ENCODE measurements around the gene ULK4.

The ULK4 gene

DNA sequence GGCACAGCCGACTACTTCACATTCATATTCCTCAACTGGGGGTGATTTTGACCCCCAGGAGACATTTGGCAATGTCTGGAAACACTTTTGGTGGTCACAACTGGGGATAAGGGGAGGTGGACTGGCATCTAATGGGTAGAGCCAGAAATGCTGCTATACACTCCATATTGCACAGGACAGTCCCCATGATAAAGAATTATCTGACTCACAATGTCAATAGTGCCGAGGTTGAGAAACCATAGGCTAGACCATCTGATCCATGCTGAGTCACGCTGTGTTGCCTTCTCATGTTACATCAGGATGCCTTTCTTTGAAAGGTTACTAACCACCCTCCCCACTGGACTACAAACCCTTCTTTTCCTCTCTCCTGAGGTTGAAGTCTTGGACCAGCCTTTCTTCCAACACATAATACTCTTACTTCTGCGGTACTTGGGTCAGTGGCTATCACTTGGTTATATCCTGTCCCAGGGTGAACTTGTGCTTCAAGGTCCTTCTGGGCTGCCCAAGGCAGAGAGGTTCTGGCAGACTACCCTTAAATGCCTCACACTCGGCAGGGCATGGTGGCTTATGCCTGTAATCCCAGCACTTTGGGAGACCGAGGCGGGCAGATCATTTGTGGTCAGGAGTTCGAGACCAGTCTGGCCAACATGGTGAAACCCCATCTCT, 693.8 kb downstream of the ULK4 start:
- TF ChIP-seq, protein P1, sequence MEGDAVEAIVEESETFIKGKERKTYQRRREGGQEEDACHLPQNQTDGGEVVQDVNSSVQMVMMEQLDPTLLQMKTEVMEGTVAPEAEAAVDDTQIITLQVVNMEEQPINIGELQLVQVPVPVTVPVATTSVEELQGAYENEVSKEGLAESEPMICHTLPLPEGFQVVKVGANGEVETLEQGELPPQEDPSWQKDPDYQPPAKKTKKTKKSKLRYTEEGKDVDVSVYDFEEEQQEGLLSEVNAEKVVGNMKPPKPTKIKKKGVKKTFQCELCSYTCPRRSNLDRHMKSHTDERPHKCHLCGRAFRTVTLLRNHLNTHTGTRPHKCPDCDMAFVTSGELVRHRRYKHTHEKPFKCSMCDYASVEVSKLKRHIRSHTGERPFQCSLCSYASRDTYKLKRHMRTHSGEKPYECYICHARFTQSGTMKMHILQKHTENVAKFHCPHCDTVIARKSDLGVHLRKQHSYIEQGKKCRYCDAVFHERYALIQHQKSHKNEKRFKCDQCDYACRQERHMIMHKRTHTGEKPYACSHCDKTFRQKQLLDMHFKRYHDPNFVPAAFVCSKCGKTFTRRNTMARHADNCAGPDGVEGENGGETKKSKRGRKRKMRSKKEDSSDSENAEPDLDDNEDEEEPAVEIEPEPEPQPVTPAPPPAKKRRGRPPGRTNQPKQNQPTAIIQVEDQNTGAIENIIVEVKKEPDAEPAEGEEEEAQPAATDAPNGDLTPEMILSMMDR (IDR thresholded peaks at IDR 0.05) = no peak

DNA sequence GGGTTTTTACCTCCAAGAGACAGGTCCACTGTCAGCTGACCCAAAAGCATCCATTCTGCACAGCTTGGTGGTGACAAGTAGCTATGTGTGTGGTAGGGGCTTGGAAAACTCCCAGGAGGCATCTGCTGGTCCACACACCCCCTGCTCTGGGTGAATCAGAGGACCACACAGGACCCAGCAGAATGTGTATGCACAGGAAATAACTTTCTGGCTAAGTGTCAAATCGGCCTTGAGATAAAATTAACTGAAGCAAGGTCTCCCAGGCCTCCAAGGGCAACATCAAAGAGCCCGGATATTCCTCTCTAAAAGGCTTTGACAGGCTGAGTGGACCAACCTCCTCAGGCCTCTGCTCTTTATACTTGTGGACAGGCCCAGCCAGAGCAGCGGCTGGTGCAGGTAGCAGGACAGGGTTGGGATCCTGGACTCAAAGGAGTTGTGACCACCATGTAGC, 696.1 kb downstream of the ULK4 start:
- TF ChIP-seq, protein P1 (IDR thresholded peaks at IDR 0.05) = no peak

DNA sequence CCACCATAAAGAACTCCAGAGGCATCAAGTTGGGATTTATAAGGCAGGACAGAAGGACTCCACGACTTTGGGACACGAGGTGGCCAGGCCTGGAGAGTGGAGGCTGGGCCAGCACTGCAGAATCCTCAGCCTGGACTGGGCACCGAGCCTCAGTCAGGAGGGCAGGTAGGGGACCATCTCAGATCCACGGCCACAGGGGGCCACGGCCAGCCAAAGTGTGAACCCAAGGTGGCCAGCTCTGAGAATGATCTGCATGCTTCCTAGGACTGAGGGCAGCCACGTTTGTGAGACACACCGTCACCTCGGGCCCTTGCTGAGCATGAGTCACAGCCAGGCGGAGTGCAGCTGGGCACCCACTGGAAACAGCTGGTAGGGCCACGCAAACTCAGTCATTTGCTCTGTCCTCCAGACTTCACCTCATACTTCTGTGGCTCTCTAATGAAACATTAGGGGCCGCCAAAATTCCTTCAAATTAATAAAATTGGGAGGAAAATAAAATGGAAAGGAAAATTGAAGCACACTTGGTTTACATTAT, 696.8 kb downstream of the ULK4 start:
- TF ChIP-seq, protein P1 (IDR thresholded peaks at IDR 0.05) = no peak

DNA sequence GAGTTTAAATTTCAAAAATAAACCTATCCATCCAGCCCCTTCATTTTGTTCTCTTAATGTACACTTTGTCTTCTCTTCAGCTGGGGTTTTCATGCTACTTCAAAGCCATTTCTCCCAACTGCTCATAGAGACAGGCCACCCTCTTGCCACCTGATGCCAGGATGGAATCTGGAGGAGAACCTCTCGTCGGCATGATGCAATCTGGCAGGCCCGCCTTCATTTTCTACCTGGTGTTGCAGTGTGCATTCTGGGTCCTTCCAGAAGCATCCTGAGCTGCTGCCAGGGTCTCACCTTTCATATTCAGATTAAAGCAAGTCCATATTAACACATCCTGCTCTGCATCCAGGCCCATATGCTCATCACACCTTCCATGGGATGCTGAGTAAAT, 701.8 kb downstream of the ULK4 start:
- TF ChIP-seq, protein P1 (IDR thresholded peaks at IDR 0.05) = no peak

DNA sequence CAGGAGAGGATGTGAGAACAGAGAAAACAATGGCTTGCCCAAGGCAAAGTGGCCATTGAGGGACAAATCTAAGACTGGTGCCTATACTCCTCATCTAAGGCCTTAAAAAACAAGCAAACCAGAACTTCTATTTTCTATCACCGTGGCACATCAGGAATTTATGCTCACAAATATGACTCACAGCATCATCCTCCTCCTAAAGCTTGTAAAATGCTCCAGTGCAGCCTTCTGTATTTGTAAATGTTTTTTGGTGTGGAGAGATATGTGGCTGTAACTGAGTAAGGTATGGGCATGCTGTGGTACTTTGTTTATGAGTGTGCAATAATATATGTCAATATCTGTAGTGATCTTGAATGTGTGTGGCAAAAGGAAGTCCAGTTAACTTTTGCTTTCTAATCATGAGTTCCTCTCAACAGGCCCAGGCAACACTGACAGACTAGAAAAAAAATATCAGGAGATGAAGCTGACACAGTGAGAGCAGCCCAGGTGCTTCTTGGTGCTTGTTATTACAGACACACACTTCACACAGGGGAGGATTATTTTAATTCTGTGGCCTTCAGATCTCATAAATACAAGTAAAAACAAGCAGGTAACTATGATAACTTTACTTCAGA, 702.3 kb downstream of the ULK4 start:
- TF ChIP-seq, protein P1 (IDR thresholded peaks at IDR 0.05) = no peak

DNA sequence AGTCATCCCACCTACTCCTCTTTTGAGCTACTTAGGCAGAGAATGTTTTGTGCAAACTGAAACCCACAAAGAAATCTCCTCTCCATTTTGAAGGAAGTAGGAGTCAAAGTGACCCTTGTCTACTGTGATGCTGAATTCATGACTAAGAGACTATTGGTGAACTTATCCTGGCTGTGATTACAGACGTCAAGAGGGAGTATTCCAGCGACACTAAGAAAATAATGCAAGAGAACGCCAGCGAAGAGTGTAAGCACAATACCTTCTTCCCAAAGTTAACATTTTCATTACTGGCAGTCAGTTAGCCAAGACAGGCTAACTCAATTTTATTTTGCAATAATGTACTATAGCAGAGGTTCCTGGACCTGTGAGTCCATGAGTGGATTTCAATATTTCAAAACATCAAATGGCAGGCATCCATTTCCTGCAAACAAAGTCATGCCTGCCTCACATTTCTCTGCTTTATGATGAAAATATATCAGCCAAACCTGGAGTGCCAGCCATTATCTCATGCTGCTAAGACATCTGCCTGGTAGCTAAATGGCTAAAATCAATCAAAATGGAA, 703.6 kb downstream of the ULK4 start:
- TF ChIP-seq, protein P1 (IDR thresholded peaks at IDR 0.05) = no peak

DNA sequence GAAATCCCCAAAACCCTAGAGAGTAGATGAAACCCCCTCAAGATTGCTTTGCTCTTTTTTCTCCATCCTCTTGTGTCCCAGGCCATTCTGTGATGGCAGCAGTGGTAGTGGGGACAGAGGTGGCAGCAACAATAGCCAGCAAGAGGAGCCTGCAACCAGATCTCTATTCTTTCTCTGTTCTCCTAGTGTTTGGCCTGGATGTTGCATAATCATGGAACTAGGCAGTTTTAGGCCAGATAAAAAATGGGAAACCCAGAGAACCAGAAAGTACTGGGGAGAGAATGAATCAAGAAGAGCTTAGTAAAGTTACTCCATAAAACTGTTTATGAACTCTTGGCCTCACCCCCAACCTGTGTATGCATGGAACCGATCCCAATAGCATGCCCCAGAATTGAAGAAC, 710.3 kb downstream of the ULK4 start:
- TF ChIP-seq, protein P1 (IDR thresholded peaks at IDR 0.05) = no peak
